HEK293T (cell line): Measurements from ENCODE around the gene RPL41.

Source experiments
- ARNT ChIP-seq: fragments of 450-650 bp; IDR thresholded peaks from 2 replicates; pipeline ENCODE4 v1.6.1; 2017; ENCODE audit warnings: mild to moderate bottlenecking
- FOXA1 ChIP-seq: fragments of 450-650 bp; IDR thresholded peaks from 2 replicates; pipeline ENCODE4 v1.6.1; 2016; ENCODE audit warnings: mild to moderate bottlenecking
- FOXM1 ChIP-seq: fragments of 450-650 bp; IDR thresholded peaks from 2 replicates; pipeline ENCODE4 v1.6.1; 2017; ENCODE audit warnings: mild to moderate bottlenecking, borderline replicate concordance
- HDGF ChIP-seq: fragments of 450-650 bp; IDR thresholded peaks from 2 replicates; pipeline ENCODE4 v1.6.1; 2017; ENCODE audit warnings: antibody characterized with exemption, borderline replicate concordance
- LEF1 ChIP-seq: fragments of 450-650 bp; IDR thresholded peaks from 2 replicates; pipeline ENCODE4 v1.6.1; 2017; ENCODE audit warnings: mild to moderate bottlenecking, borderline replicate concordance
- SP1 ChIP-seq: fragments of 450-650 bp; IDR thresholded peaks from 2 replicates; pipeline ENCODE4 v1.6.1; 2017
- SUZ12 ChIP-seq: fragments of 450-650 bp; IDR thresholded peaks from 2 replicates; pipeline ENCODE4 v1.6.1; 2016; ENCODE audit warnings: mild to moderate bottlenecking

DNA sequence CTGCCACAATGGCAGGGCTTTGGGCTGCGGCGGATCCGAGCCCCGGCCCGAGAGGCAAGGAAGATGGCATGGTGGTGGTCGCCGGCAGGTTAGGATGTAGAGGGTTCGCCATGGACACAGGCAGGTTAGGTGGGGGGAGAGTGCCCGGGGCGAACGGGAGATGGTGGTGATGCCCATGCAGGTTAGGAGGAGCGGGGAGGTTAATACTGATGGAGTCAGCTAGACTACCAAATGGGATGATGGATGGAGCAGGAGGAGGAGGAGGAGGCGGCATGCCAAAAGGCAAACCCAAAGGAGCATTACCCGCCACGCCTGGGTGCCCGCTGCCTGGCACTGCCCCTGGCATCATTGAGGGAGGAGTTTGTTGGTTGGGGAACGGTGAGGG, 47.9 kb downstream of the RPL41 start:
- TF ChIP-seq FOXM1 (no peak), ARNT (no peak), LEF1 (no peak), FOXA1 (no peak), SUZ12 (no peak), SP1 (no peak), HDGF (no peak)
